ENCODE measurements around the gene PRDM5. TPM values are rescaled to one million over a fixed set of nuclear protein-coding genes. Genes with fewer than 3 reads are reported as not detected.

The PRDM5 gene
- total and polyA plus RNA-seq, 9 of the 15 experiments (the other 6 are each of a cell fraction or from before 2014, with no cell fraction given), result not detected

GRCh38 chr4:120703908-120704307 lies 218.6 kb downstream of the PRDM5 start:
- no TSS peak for BruUV-seq (replicated peaks)
- Histone ChIP-seq H2AFZ (ENCODE audit: low read depth, low read length) (no peak overlapping the region), H3K27me3 (ENCODE audit: control insufficient read depth in 2 of 2, insufficient read depth in 2 of 2, low read length in 2 of 2) (no peaks in the 10 kb centered on the region), H3K9ac (ENCODE audit: insufficient read depth in 1 of 2, low read depth in 2 of 2, low read length in 2 of 2) (no peak overlapping the region), H3K4me2 (ENCODE audit: insufficient read depth, low read length) (no peak overlapping the region), H3K9me1 (ENCODE audit: control insufficient read depth, insufficient read depth, low read length) (no peaks in the 10 kb centered on the region), H3K27ac (ENCODE audit: extremely low read depth, low read depth, low read length) (no peak overlapping the region), H3K9me3 (replicated peaks; ENCODE audit: control insufficient read depth, insufficient read depth, low read depth, low read length) (no peaks in the 10 kb centered on the region), H4K20me1 (replicated peaks; ENCODE audit: control insufficient read depth, insufficient read depth, low read length) (no peaks in the 10 kb centered on the region), H3K4me1 (replicated peaks in 1 of 2; ENCODE audit: control insufficient read depth in 2 of 2, insufficient read depth in 2 of 2, low read length in 2 of 2) (no peaks in the 10 kb centered on the region), H3K79me2 (ENCODE audit: control insufficient read depth, insufficient read depth, low read length) (no peaks in the 10 kb centered on the region), H3K4me3 (no peak overlapping the region), H3K36me3 (ENCODE audit: control insufficient read depth, insufficient read depth, low read length) (no peaks in the 10 kb centered on the region)
- ATAC-seq (no peak), FAIRE-seq (no peak), DNase-seq (ENCODE audit: extremely low read depth in 1 of 4, low spot score in 3 of 4) (no peak)
- ChIA-PET POLR2A (no interaction called here), CTCF (ENCODE audit: low intra/inter-chr PET ratio) (no interaction called here)
- in situ Hi-C loops (cut with MboI) (no loop called here), intact Hi-C loops (cut with micrococcal nuclease) (no loop called here)
- 0% methylated on average over 1 of the region's 1 CpG for WGBS (ENCODE audit: insufficient coverage, low coverage, missing lambda C conversion rate)
- TF ChIP-seq ZHX1 (conservative IDR thresholded peaks at IDR 0.05; ENCODE audit: low read length) (no peak), SRF (CRISPR knock-in tag; IDR thresholded peaks at IDR 0.05) (no peak), SMAD4 (CRISPR knock-in tag; conservative IDR thresholded peaks at IDR 0.05) (no peak), HCFC1 (IDR thresholded peaks at IDR 0.05; ENCODE audit: low read depth, low read length) (no peak), MAZ (CRISPR knock-in tag; conservative IDR thresholded peaks at IDR 0.05 in 1 of 2, IDR thresholded peaks at IDR 0.05 in 1 of 2) (no peak), TSHZ1 (CRISPR knock-in tag; IDR thresholded peaks at IDR 0.05) (no peak), SMC3 (conservative IDR thresholded peaks at IDR 0.05; ENCODE audit: insufficient read depth, low read depth, low read length) (no peak), TCF7 (IDR thresholded peaks at IDR 0.05; ENCODE audit: borderline replicate concordance) (no peak), SP2 (IDR thresholded peaks at IDR 0.05; ENCODE audit: extremely low read depth, low read depth, low read length, poor library complexity, severe bottlenecking) (no peak), CCNT2 (IDR thresholded peaks at IDR 0.05; ENCODE audit: borderline replicate concordance, extremely low read depth, insufficient read length, low read depth, low read length) (no peak), IRF2 (CRISPR knock-in tag; IDR thresholded peaks at IDR 0.05) (no peak)
